GM12878 (cell line): ENCODE results near the gene NUP205. TPM values are rescaled to one million over a fixed set of nuclear protein-coding genes. Genes with fewer than 3 reads are reported as not detected.

Experiments used
- ATAC-seq: fragments of 200-7000 bp; cut with Tn5 transposase; 3 replicates; pipeline ENCODE4 v1.9.1; 2020; ENCODE audit warnings: mild to moderate bottlenecking, moderate library complexity
- BruUV-seq: library from RNA; stranded (reverse); fragments of 400-500 nt; replicated peaks from 2 replicates; lab custom pipeline; 2021; lab: Mats Ljungman, UMichigan
- CTCF ChIA-PET: fragments of 300-600 bp; sonication (Branson Sonifier 250); formaldehyde crosslinking; extraction: SDS; loops from one replicate; lab custom pipeline; 2021; ENCODE audit warnings: inconsistent platforms; lab: Yijun Ruan, JAX
- POLR2A ChIA-PET: fragments of 350-600 bp; formaldehyde crosslinking; extraction: SDS; loops from one replicate; lab custom pipeline; 2021; ENCODE audit warnings: inconsistent platforms; lab: Charles Lee
- RAD21 ChIA-PET: fragments of 300-600 bp; sonication (Branson Sonifier 250); formaldehyde crosslinking; loops from one replicate; lab custom pipeline; 2023; ENCODE audit warnings: antibody characterized with exemption; ENCODE audit not compliant: unreplicated experiment; lab: Charles Lee
- SMC1A ChIA-PET: fragments of 300-600 bp; sonication (Branson Sonifier 250); formaldehyde crosslinking; loops from one replicate; lab custom pipeline; 2023; ENCODE audit not compliant: unreplicated experiment, uncharacterized antibody; lab: Charles Lee
- DNase-seq: peaks from one replicate; pipeline ENCODE4 v3.0.0-alpha.2; 2011; ENCODE audit warnings: low read depth, low spot score
- FAIRE-seq: peaks from 3 replicates; lab custom pipeline; 2011; peaks lifted over from hg19 to GRCh38; lab: Jason Lieb, UNC
- H2AFZ ChIP-seq: 2 replicates; pipeline ENCODE4 v1.6.0; 2011; ENCODE audit warnings: low read depth, low read length, control low read depth; ENCODE audit not compliant: control insufficient read depth
- H3K27ac ChIP-seq: 2 replicates; pipeline ENCODE4 v1.5.1; 2011; ENCODE audit warnings: control low read depth; ENCODE audit not compliant: control insufficient read depth, insufficient read depth
- H3K27me3 ChIP-seq, 2 experiments: replicated peaks in 1 of 2; 2 replicates each; pipeline versions ENCODE4 v1.6.0 to v1.6.1; 2011; ENCODE audit warnings: low read length in 1 of 2; ENCODE audit not compliant: control insufficient read depth in 2 of 2, insufficient read depth in 2 of 2
- H3K36me3 ChIP-seq, 2 experiments: 2 replicates each; pipeline ENCODE4 v1.5.1; 2011; ENCODE audit warnings: low read length in 1 of 2; ENCODE audit not compliant: control insufficient read depth in 2 of 2, insufficient read depth in 2 of 2
- H3K4me1 ChIP-seq: 2 replicates; pipeline ENCODE4 v1.6.1; 2011; ENCODE audit warnings: mild to moderate bottlenecking, low read length, moderate library complexity, mixed read lengths; ENCODE audit not compliant: control insufficient read depth, insufficient read depth
- H3K4me2 ChIP-seq: 2 replicates; pipeline ENCODE4 v1.6.0; 2011; ENCODE audit warnings: control low read depth; ENCODE audit not compliant: control insufficient read depth, insufficient read depth
- H3K4me3 ChIP-seq: fragments of 200-600 bp; sonication (generic); 2 replicates; pipeline ENCODE4 v1.5.1; 2016
- H3K79me2 ChIP-seq: 2 replicates; pipeline ENCODE4 v1.6.0; 2011; ENCODE audit warnings: low read length; ENCODE audit not compliant: control insufficient read depth, insufficient read depth
- H3K9ac ChIP-seq: 2 replicates; pipeline ENCODE4 v1.8.0; 2011; ENCODE audit warnings: low read length, control low read depth, mixed read lengths; ENCODE audit not compliant: control insufficient read depth, insufficient read depth
- H3K9me3 ChIP-seq: replicated peaks from 3 replicates; pipeline ENCODE4 v1.5.1; 2011; ENCODE audit warnings: mild to moderate bottlenecking, low read length; ENCODE audit not compliant: control insufficient read depth, insufficient read depth
- H4K20me1 ChIP-seq: 2 replicates; pipeline ENCODE4 v1.6.0; 2011; ENCODE audit not compliant: control insufficient read depth, insufficient read depth
- BCL11A ChIP-seq: IDR thresholded peaks from 2 replicates; pipeline ENCODE4 v1.6.1; 2011; ENCODE audit warnings: low read depth, low read length
- BRCA1 ChIP-seq: IDR thresholded peaks from 2 replicates; pipeline ENCODE4 v1.6.1; 2011; ENCODE audit warnings: low read depth, low read length, improper control_type of control experiment
- CEBPB ChIP-seq, 2 experiments: fragments of 150-350 bp in 1 of 2; IDR thresholded peaks; 2 replicates each; pipeline ENCODE4 v1.6.1; 2012 to 2014; ENCODE audit warnings: low read depth in 2 of 2, low read length in 2 of 2, borderline replicate concordance in 1 of 2, inconsistent platforms in 1 of 2
- ESRRA ChIP-seq: IDR thresholded peaks from 2 replicates; pipeline ENCODE4 v1.6.1; 2012; ENCODE audit warnings: mild to moderate bottlenecking, low read length, improper control_type of control experiment
- FOXM1 ChIP-seq: IDR thresholded peaks from 2 replicates; pipeline ENCODE4 v1.6.1; 2012; ENCODE audit warnings: low read depth, mild to moderate bottlenecking, inconsistent platforms, low read length, moderate library complexity
- HDAC2 ChIP-seq: fragments of 200-600 bp; sonication (generic); IDR thresholded peaks from 2 replicates; pipeline ENCODE4 v1.6.1; 2017
- HDGF ChIP-seq: fragments of 450-650 bp; IDR thresholded peaks from 2 replicates; pipeline ENCODE4 v1.6.1; 2016; ENCODE audit warnings: antibody characterized with exemption
- IKZF1 ChIP-seq: fragments of 450-650 bp; conservative IDR thresholded peaks from 2 replicates; pipeline ENCODE4 v1.6.1; 2017; ENCODE audit warnings: antibody characterized with exemption, mild to moderate bottlenecking
- MXI1 ChIP-seq: fragments of 150-350 bp; IDR thresholded peaks from 2 replicates; pipeline ENCODE4 v1.6.1; 2011; ENCODE audit warnings: low read depth, mild to moderate bottlenecking, inconsistent platforms, low read length, improper control_type of control experiment
- NR2C2 ChIP-seq: IDR thresholded peaks from 2 replicates; pipeline ENCODE4 v1.6.1; 2011; ENCODE audit warnings: borderline replicate concordance, low read depth; ENCODE audit not compliant: control insufficient read depth, insufficient read length
- RAD21 ChIP-seq: IDR thresholded peaks from 2 replicates; pipeline ENCODE4 v1.6.1; 2011; ENCODE audit warnings: mild to moderate bottlenecking, low read depth, low read length, moderate library complexity; ENCODE audit not compliant: insufficient read depth
- SIN3A ChIP-seq: IDR thresholded peaks from 2 replicates; pipeline ENCODE4 v1.6.1; 2012; ENCODE audit warnings: low read depth, low read length, improper control_type of control experiment
- SMAD5 ChIP-seq: IDR thresholded peaks from 2 replicates; pipeline ENCODE4 v1.6.1; 2016; ENCODE audit warnings: antibody characterized with exemption, low read depth
- SPI1 ChIP-seq: IDR thresholded peaks from 2 replicates; pipeline ENCODE4 v1.6.1; 2011; ENCODE audit warnings: low read depth, mild to moderate bottlenecking, low read length, moderate library complexity, borderline replicate concordance; ENCODE audit not compliant: insufficient read depth
- ZSCAN29 ChIP-seq: fragments of 450-650 bp; IDR thresholded peaks from 2 replicates; pipeline ENCODE4 v1.6.1; 2017; ENCODE audit warnings: mild to moderate bottlenecking, moderate library complexity
- WGBS: methylation state at CpG from one replicate; pipeline ENCODE4 v1.1.6; 2016; ENCODE audit warnings: low lambda C conversion rate; ENCODE audit not compliant: insufficient replicate concordance, insufficient coverage; ENCODE audit errors: missing lambda C conversion rate; 5-methylcytosine and 5-hydroxymethylcytosine counted together
- in situ Hi-C: fragments of 300-500 bp; cut with MboI; formaldehyde crosslinking; loops from 9 replicates; pipeline ENCODE4 v1.14.3; 2018; ENCODE audit warnings: mixed read lengths
- intact Hi-C: fragments of 100-400 bp; cut with micrococcal nuclease; formaldehyde crosslinking; loops from one replicate; pipeline ENCODE4 v1.14.2; 2022; ENCODE audit not compliant: unreplicated experiment
- polyA plus RNA-seq, 11 experiments: library from polyadenylated mRNA; depleted of rRNA in 4 of 11; unstranded in 6 of 11; stranded (reverse) in 5 of 11; fragments of >200 nt; fragmentation: Nextera tagmentation in 4 of 11; fragmentation: Illumina TruSeq in 1 of 11; extraction: Ambion mirVana in 4 of 11; extraction: Trizol in 1 of 11; gene quantifications; 1 replicate in 1 of 11; 2 replicates in 10 of 11; pipeline versions ENCODE4 v1.2.1 to v1.2.3, GENCODE V29; 2011 to 2016; ENCODE audit warnings: inconsistent platforms in 2 of 11, missing spikeins in 2 of 11, low read depth in 1 of 11
- total RNA-seq, 4 experiments: library from RNA; depleted of rRNA in 3 of 4; stranded (reverse); fragments of >200 nt in 3 of 4; fragmentation: Illumina TruSeq in 1 of 4; extraction: Trizol in 1 of 4; gene quantifications; 2 replicates each; pipeline versions ENCODE4 v1.2.1 to v1.2.3, GENCODE V29; 2013 to 2021
- TF ChIP-seq, protein P1 (sequence below): fragments of 450-650 bp; conservative IDR thresholded peaks from 2 replicates; pipeline ENCODE4 v1.6.1; 2017; ENCODE audit warnings: mild to moderate bottlenecking, moderate library complexity
- TF ChIP-seq, protein P2 (sequence below): fragments of 150-350 bp; IDR thresholded peaks from 2 replicates; pipeline ENCODE4 v1.6.1; 2014; ENCODE audit warnings: mild to moderate bottlenecking, low read depth, low read length
- TF ChIP-seq, protein P3 (sequence below): fragments of 450-650 bp; IDR thresholded peaks from 2 replicates; pipeline ENCODE4 v1.6.1; 2018; ENCODE audit warnings: borderline replicate concordance, mild to moderate bottlenecking; ENCODE audit not compliant: partially characterized antibody

NUP205 gene
- total and polyA plus RNA-seq, 10 of the 15 experiments (the other 5 are each of a cell fraction or from before 2014, with no cell fraction given), result 41.4 to 110 (median 85.9) TPM

DNA sequence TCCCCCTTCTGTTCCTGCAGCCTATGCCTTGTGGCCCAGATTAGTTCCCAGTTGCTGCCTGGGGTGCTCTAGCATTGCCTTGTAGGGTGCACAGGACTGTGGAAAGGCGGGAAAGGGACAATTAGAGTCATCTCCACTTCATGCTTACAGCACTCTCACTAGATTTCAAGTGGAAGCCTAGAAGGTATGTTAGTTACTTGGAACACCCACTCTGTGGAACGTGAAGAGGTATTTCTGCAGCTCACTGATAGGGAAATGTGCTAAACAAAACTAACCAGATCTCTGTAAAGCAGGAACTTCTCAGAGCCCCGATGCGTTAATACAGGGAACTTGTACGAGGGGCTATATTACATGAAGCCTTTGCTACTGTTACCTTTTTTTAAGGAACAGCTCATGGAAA lies 124.0 kb downstream of the NUP205 start (continued):
- TF ChIP-seq, protein P1, sequence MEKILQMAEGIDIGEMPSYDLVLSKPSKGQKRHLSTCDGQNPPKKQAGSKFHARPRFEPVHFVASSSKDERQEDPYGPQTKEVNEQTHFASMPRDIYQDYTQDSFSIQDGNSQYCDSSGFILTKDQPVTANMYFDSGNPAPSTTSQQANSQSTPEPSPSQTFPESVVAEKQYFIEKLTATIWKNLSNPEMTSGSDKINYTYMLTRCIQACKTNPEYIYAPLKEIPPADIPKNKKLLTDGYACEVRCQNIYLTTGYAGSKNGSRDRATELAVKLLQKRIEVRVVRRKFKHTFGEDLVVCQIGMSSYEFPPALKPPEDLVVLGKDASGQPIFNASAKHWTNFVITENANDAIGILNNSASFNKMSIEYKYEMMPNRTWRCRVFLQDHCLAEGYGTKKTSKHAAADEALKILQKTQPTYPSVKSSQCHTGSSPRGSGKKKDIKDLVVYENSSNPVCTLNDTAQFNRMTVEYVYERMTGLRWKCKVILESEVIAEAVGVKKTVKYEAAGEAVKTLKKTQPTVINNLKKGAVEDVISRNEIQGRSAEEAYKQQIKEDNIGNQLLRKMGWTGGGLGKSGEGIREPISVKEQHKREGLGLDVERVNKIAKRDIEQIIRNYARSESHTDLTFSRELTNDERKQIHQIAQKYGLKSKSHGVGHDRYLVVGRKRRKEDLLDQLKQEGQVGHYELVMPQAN, result no peak
- TF ChIP-seq ZSCAN29, result no peak
- TF ChIP-seq RAD21, result no peak
- TF ChIP-seq, protein P2, sequence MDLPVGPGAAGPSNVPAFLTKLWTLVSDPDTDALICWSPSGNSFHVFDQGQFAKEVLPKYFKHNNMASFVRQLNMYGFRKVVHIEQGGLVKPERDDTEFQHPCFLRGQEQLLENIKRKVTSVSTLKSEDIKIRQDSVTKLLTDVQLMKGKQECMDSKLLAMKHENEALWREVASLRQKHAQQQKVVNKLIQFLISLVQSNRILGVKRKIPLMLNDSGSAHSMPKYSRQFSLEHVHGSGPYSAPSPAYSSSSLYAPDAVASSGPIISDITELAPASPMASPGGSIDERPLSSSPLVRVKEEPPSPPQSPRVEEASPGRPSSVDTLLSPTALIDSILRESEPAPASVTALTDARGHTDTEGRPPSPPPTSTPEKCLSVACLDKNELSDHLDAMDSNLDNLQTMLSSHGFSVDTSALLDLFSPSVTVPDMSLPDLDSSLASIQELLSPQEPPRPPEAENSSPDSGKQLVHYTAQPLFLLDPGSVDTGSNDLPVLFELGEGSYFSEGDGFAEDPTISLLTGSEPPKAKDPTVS, result no peak
- TF ChIP-seq FOXM1, result no peak
- TF ChIP-seq BCL11A, result no peak
- TF ChIP-seq NR2C2, result no peak

DNA sequence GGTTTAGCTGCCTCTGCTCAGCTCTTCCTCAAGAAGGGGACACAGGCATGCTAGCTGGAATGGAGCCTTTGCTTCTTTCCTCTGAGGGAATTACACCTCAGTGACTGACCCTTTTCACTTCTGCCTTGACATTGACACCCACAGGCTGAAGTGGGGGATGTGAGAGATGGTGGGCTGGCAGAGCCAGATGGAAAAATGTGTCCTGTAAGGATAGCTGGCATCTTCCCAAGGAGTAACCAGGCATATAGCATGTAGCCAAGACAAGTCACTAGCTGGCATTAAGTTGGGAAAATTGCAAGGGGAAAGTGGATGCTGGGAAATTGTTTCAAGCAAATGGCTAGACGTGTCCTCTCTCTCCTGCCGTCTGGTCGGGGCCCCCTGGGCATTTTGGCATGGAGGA lies 124.5 kb downstream of the NUP205 start:
- in situ Hi-C loops, result no loop called here
- Histone ChIP-seq H3K79me2 (no peaks in the 10 kb centered on the region), H4K20me1 (no peaks in the 10 kb centered on the region), H3K36me3 (no peaks in the 10 kb centered on the region; a peak in 2 of 4 replicates), H3K4me2 (no peak overlapping the region), H3K4me1 (no peaks in the 10 kb centered on the region), H3K27ac (no peak overlapping the region), H2AFZ (no peak overlapping the region), H3K9me3 (no peaks in the 10 kb centered on the region), H3K4me3 (no peak overlapping the region), H3K9ac (no peak overlapping the region), H3K27me3 (no peaks in the 10 kb centered on the region)
- ChIA-PET RAD21 (no interaction called here), POLR2A (interaction anchor here (1.0 kb wide), 1 partner anchor 11 kb away, joined by 3 read pairs; no protein-coding TSS in a partner anchor), CTCF (interaction anchor here (7.3 kb wide), 1 partner anchor 9 kb away, joined by 55 read pairs; no protein-coding TSS in a partner anchor), SMC1A (interaction anchor here (1.3 to 4.3 kb wide), 2 partner anchors 9 to 15 kb away, joined by 3 to 18 read pairs; no protein-coding TSS in a partner anchor)
- DNase-seq, result no peak
- no TSS peak for BruUV-seq
- intact Hi-C loops, result no loop called here
- no peak for ATAC-seq
- 95% methylated on average over 3 of the region's 3 CpGs for WGBS
- TF ChIP-seq ESRRA (no peak), IKZF1 (no peak), HDGF (no peak), SMAD5 (no peak), CEBPB (IDR thresholded peaks at IDR 0.05; ENCODE audit: borderline replicate concordance in 1 of 2, low read depth in 2 of 2, low read length in 2 of 2) (no peak), MXI1 (no peak), BRCA1 (no peak), HDAC2 (no peak), SIN3A (no peak), SPI1 (no peak)
- TF ChIP-seq, protein P3, sequence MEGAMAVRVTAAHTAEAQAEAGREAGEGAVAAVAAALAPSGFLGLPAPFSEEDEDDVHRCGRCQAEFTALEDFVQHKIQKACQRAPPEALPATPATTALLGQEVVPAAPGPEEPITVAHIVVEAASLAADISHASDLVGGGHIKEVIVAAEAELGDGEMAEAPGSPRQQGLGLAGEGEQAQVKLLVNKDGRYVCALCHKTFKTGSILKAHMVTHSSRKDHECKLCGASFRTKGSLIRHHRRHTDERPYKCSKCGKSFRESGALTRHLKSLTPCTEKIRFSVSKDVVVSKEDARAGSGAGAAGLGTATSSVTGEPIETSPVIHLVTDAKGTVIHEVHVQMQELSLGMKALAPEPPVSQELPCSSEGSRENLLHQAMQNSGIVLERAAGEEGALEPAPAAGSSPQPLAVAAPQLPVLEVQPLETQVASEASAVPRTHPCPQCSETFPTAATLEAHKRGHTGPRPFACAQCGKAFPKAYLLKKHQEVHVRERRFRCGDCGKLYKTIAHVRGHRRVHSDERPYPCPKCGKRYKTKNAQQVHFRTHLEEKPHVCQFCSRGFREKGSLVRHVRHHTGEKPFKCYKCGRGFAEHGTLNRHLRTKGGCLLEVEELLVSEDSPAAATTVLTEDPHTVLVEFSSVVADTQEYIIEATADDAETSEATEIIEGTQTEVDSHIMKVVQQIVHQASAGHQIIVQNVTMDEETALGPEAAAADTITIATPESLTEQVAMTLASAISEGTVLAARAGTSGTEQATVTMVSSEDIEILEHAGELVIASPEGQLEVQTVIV, result no peak
- FAIRE-seq, result no peak
